GM12878 (cell line): ENCODE data around the gene FEV. TPM values are rescaled to one million over a fixed set of nuclear protein-coding genes. Genes with fewer than 3 reads are reported as not detected.

Source experiments
- DPF2 ChIP-seq: fragments of 450-650 bp; IDR thresholded peaks from 2 replicates; pipeline ENCODE4 v1.6.1; 2017; ENCODE audit warnings: mild to moderate bottlenecking
- EGR1 ChIP-seq, 2 experiments: IDR thresholded peaks; 1 replicate in 1 of 2; 2 replicates in 1 of 2; pipeline ENCODE4 v1.6.1; 2011 to 2012; ENCODE audit warnings: low read depth in 2 of 2, low read length in 2 of 2, borderline replicate concordance in 1 of 2, mild to moderate bottlenecking in 1 of 2, moderate library complexity in 1 of 2
- EZH2 ChIP-seq: IDR thresholded peaks from 2 replicates; pipeline ENCODE4 v1.6.1; 2012; ENCODE audit warnings: low read depth, mild to moderate bottlenecking, control low read depth, inconsistent platforms, low read length, borderline replicate concordance; ENCODE audit not compliant: control insufficient read depth
- FOXM1 ChIP-seq: IDR thresholded peaks from 2 replicates; pipeline ENCODE4 v1.6.1; 2012; ENCODE audit warnings: low read depth, mild to moderate bottlenecking, inconsistent platforms, low read length, moderate library complexity
- IKZF1 ChIP-seq: fragments of 450-650 bp; conservative IDR thresholded peaks from 2 replicates; pipeline ENCODE4 v1.6.1; 2017; ENCODE audit warnings: antibody characterized with exemption, mild to moderate bottlenecking
- MEF2A ChIP-seq: IDR thresholded peaks from 2 replicates; pipeline ENCODE4 v1.6.1; 2011; ENCODE audit warnings: low read depth, mild to moderate bottlenecking, low read length, moderate library complexity; ENCODE audit not compliant: insufficient read depth
- MTA3 ChIP-seq: IDR thresholded peaks from 2 replicates; pipeline ENCODE4 v1.6.1; 2012; ENCODE audit warnings: low read length, inconsistent platforms, borderline replicate concordance
- MYC ChIP-seq: IDR thresholded peaks from 2 replicates; pipeline ENCODE4 v1.6.1; 2011; ENCODE audit warnings: mild to moderate bottlenecking, low read length, moderate library complexity, inconsistent platforms; ENCODE audit not compliant: insufficient read depth, insufficient replicate concordance, insufficient read length, severe bottlenecking
- NFYB ChIP-seq: IDR thresholded peaks from 2 replicates; pipeline ENCODE4 v1.6.1; 2011; ENCODE audit warnings: low read depth, mild to moderate bottlenecking, low read length, improper control_type of control experiment, moderate library complexity; ENCODE audit not compliant: insufficient read depth
- NR2C2 ChIP-seq: IDR thresholded peaks from 2 replicates; pipeline ENCODE4 v1.6.1; 2011; ENCODE audit warnings: borderline replicate concordance, low read depth; ENCODE audit not compliant: control insufficient read depth, insufficient read length
- NRF1 ChIP-seq: conservative IDR thresholded peaks from 2 replicates; pipeline ENCODE4 v1.6.1; 2011; ENCODE audit warnings: mild to moderate bottlenecking, low read depth, low read length, improper control_type of control experiment
- SREBF2 ChIP-seq: IDR thresholded peaks from 2 replicates; pipeline ENCODE4 v1.6.1; 2012; ENCODE audit warnings: mild to moderate bottlenecking, low read length
- TCF3 ChIP-seq: IDR thresholded peaks from 2 replicates; pipeline ENCODE4 v1.6.1; 2012; ENCODE audit warnings: low read depth, mild to moderate bottlenecking, low read length, borderline replicate concordance; ENCODE audit not compliant: insufficient read depth
- ZNF24 ChIP-seq: fragments of 450-650 bp; IDR thresholded peaks from 2 replicates; pipeline ENCODE4 v1.6.1; 2017; ENCODE audit warnings: antibody characterized with exemption, mild to moderate bottlenecking
- polyA plus RNA-seq, 11 experiments: library from polyadenylated mRNA; depleted of rRNA in 4 of 11; unstranded in 6 of 11; stranded (reverse) in 5 of 11; fragments of >200 nt; fragmentation: Nextera tagmentation in 4 of 11; fragmentation: Illumina TruSeq in 1 of 11; extraction: Ambion mirVana in 4 of 11; extraction: Trizol in 1 of 11; gene quantifications; 1 replicate in 1 of 11; 2 replicates in 10 of 11; pipeline versions ENCODE4 v1.2.1 to v1.2.3, GENCODE V29; 2011 to 2016; ENCODE audit warnings: inconsistent platforms in 2 of 11, missing spikeins in 2 of 11, low read depth in 1 of 11
- total RNA-seq, 4 experiments: library from RNA; depleted of rRNA in 3 of 4; stranded (reverse); fragments of >200 nt in 3 of 4; fragmentation: Illumina TruSeq in 1 of 4; extraction: Trizol in 1 of 4; gene quantifications; 2 replicates each; pipeline versions ENCODE4 v1.2.1 to v1.2.3, GENCODE V29; 2013 to 2021
- TF ChIP-seq, protein P1 (sequence below): fragments of 450-650 bp; IDR thresholded peaks from 2 replicates; pipeline ENCODE4 v1.6.1; 2016; ENCODE audit warnings: mild to moderate bottlenecking
- TF ChIP-seq, protein P2 (sequence below): IDR thresholded peaks from 2 replicates; pipeline ENCODE4 v1.6.1; 2011; ENCODE audit warnings: borderline replicate concordance, low read depth, mild to moderate bottlenecking, moderate library complexity, mixed read lengths, low read length; ENCODE audit not compliant: insufficient read depth; ENCODE audit errors: extremely low read length
- TF ChIP-seq, protein P3 (sequence below): fragments of 150-350 bp; IDR thresholded peaks from 2 replicates; pipeline ENCODE4 v1.6.1; 2014; ENCODE audit warnings: mild to moderate bottlenecking, low read depth, low read length
- TF ChIP-seq, protein P4 (sequence below): fragments of 450-650 bp; conservative IDR thresholded peaks from 2 replicates; pipeline ENCODE4 v1.6.1; 2017; ENCODE audit warnings: mild to moderate bottlenecking, moderate library complexity

The FEV gene
- total and polyA plus RNA-seq, 10 of the 15 experiments (the other 5 are each of a cell fraction or from before 2014, with no cell fraction given): not detected

DNA sequence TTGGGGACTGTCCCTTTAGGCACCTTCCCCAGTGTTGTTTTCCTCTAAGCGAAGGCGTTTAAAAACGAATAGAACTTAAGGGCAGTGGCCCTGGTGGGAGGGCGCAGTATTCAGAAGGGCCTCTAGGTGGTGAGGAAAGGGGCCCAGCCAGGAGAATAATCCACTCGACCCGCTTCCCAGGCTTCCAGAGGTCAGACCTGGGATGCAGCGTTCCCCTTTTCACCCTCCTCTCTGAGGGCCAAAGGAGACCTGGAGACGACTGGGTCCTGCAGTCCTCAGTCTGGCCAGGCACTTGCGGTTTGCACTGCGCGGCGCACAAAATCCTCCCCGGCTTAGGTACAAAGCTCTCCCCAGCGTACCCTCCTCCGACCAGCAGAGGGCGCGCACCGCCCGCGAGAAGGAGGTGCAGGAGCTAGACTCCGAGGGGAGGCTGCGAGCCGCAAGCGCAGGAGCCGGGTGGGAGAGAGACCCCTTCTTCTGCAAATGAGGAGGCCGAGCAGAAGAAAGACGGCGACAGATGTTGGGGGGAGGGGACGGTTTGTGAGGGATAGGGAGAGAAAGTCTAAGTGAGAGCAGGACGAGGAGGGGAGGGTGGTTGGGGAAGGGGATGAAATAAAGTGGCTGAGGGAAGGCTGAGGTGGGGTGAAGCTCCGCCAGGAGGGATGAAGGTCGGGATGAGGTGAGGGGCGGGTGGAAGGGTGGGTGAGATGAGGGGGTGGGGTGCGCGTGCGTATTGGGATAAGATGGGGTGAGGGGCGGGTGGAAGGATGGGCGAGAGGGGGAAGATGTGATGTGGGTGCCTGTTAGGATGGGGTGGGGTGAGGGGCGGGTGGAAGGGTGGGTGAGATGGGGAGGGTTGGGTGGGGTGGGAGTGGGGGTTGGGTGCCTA lies 4.9 kb downstream of the FEV start (continued):
- TF ChIP-seq TCF3: no peak
- no peak for TF ChIP-seq NFYB
- TF ChIP-seq MTA3: no peak
- no peak for TF ChIP-seq EGR1 (IDR thresholded peaks at IDR 0.05; ENCODE audit: borderline replicate concordance in 1 of 2, low read depth in 2 of 2, low read length in 2 of 2)
- no peak for TF ChIP-seq NR2C2
- TF ChIP-seq FOXM1: no peak
- TF ChIP-seq, protein P1, sequence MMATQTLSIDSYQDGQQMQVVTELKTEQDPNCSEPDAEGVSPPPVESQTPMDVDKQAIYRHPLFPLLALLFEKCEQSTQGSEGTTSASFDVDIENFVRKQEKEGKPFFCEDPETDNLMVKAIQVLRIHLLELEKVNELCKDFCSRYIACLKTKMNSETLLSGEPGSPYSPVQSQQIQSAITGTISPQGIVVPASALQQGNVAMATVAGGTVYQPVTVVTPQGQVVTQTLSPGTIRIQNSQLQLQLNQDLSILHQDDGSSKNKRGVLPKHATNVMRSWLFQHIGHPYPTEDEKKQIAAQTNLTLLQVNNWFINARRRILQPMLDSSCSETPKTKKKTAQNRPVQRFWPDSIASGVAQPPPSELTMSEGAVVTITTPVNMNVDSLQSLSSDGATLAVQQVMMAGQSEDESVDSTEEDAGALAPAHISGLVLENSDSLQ: no peak
- TF ChIP-seq IKZF1: peak; percentile 63
- TF ChIP-seq, protein P2, sequence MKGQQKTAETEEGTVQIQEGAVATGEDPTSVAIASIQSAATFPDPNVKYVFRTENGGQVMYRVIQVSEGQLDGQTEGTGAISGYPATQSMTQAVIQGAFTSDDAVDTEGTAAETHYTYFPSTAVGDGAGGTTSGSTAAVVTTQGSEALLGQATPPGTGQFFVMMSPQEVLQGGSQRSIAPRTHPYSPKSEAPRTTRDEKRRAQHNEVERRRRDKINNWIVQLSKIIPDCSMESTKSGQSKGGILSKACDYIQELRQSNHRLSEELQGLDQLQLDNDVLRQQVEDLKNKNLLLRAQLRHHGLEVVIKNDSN: no peak
- no peak for TF ChIP-seq NRF1
- TF ChIP-seq MYC: no peak
- TF ChIP-seq ZNF24: no peak
- TF ChIP-seq, protein P3, sequence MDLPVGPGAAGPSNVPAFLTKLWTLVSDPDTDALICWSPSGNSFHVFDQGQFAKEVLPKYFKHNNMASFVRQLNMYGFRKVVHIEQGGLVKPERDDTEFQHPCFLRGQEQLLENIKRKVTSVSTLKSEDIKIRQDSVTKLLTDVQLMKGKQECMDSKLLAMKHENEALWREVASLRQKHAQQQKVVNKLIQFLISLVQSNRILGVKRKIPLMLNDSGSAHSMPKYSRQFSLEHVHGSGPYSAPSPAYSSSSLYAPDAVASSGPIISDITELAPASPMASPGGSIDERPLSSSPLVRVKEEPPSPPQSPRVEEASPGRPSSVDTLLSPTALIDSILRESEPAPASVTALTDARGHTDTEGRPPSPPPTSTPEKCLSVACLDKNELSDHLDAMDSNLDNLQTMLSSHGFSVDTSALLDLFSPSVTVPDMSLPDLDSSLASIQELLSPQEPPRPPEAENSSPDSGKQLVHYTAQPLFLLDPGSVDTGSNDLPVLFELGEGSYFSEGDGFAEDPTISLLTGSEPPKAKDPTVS: no peak
- TF ChIP-seq EZH2: no peak
- TF ChIP-seq, protein P4, sequence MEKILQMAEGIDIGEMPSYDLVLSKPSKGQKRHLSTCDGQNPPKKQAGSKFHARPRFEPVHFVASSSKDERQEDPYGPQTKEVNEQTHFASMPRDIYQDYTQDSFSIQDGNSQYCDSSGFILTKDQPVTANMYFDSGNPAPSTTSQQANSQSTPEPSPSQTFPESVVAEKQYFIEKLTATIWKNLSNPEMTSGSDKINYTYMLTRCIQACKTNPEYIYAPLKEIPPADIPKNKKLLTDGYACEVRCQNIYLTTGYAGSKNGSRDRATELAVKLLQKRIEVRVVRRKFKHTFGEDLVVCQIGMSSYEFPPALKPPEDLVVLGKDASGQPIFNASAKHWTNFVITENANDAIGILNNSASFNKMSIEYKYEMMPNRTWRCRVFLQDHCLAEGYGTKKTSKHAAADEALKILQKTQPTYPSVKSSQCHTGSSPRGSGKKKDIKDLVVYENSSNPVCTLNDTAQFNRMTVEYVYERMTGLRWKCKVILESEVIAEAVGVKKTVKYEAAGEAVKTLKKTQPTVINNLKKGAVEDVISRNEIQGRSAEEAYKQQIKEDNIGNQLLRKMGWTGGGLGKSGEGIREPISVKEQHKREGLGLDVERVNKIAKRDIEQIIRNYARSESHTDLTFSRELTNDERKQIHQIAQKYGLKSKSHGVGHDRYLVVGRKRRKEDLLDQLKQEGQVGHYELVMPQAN: no peak
- no peak for TF ChIP-seq MEF2A
- TF ChIP-seq DPF2: no peak
- no peak for TF ChIP-seq SREBF2
